ENCODE data around the gene CLK3. TPM values are rescaled to one million over a fixed set of nuclear protein-coding genes. Genes with fewer than 3 reads are reported as not detected.
"Not testable (repeated sequence)": the region's sequence is repeated elsewhere in the genome, so short reads cannot be mapped to it uniquely, and the experiment has no call there.

The CLK3 gene
- total and polyA plus RNA-seq, 2 donors (not counting 1 experiment from before 2014, with no cell fraction given): 176 to 350 TPM

DNA sequence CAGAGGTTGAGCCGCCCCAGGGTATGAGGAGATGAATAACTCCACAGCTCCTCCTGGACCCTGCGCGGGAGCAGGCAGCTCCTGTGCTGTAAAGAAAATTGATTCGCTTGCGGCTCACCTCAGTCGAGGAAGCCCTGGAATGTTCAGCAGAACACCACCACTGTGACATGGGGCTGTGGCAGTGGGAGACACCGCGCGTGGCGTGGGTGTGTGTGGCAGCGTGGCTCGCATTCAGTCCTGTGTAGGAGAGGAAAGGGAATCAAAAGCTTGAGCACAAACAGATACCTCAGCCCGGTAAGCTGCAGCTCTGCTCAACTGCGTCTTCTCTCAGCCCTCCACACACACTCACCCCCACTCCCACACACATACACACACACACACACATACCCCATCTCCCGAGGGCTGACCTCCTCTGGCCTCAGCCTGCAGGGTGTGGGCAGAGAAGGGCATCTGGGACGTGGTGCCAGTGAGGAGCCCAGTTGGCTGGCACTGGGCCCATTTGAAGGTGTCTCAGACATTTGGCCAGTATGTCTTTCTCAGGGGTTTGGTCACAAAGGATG is 18.4 kb upstream of the CLK3 start:
- H3K9me3 ChIP-seq (ENCODE audit: control extremely low read depth in 1 of 3, control insufficient read depth in 2 of 3, insufficient read depth in 1 of 3, low read length in 2 of 3); H4K20me1 ChIP-seq (ENCODE audit: control insufficient read depth, insufficient read depth, low read length, poor library complexity, severe bottlenecking); H3K79me2 ChIP-seq (ENCODE audit: control insufficient read depth, insufficient read depth, low read length); H3K27me3 ChIP-seq (replicated peaks in 1 of 4; ENCODE audit: control extremely low read depth in 1 of 4, control insufficient read depth in 3 of 4, insufficient read depth in 4 of 4, low read length in 3 of 4); H3K27ac ChIP-seq (ENCODE audit: low read length in 2 of 2); intact Hi-C loops (cut with micrococcal nuclease); H3K36me3 ChIP-seq (replicated peaks in 1 of 2; ENCODE audit: control extremely low read depth in 1 of 2, control insufficient read depth in 1 of 2, extremely low read depth in 1 of 2, insufficient read depth in 2 of 2, low read length in 1 of 2); H3K4me3 ChIP-seq (ENCODE audit: control extremely low read depth in 1 of 5, extremely low read depth in 1 of 5, insufficient read depth in 1 of 5, low read depth in 2 of 5, low read length in 4 of 5); H3K4me3 Mint-ChIP-seq; DNase-seq; H2AFZ ChIP-seq (ENCODE audit: insufficient read depth, low read depth, low read length, poor library complexity, severe bottlenecking); H3K27me3 Mint-ChIP-seq; H3K9ac ChIP-seq (ENCODE audit: low read length); H3K27ac Mint-ChIP-seq; H3K9me3 Mint-ChIP-seq (ENCODE audit: insufficient read depth); H3K4me2 ChIP-seq (replicated peaks; ENCODE audit: low read depth, low read length, poor library complexity, severe bottlenecking); ATAC-seq (ENCODE audit: low read depth): not testable (repeated sequence)
- peaks cover 3 to 15% of the 10 kb centered on the region in 2 donors for H3K4me1 ChIP-seq (ENCODE audit: control insufficient read depth in 2 of 2, insufficient read depth in 2 of 2, low read length in 2 of 2)
- POLR2A ChIA-PET: interaction anchor here (1.4 kb wide), 1 partner anchor 17 kb away, joined by 4 read pairs; no protein-coding TSS in a partner anchor
- CTCF ChIA-PET: interaction anchor here (0.8 kb wide), 1 partner anchor 35 kb away, joined by 4 read pairs; no protein-coding TSS in a partner anchor
- peaks cover 14% of the 10 kb centered on the region for H3K4me1 Mint-ChIP-seq
- no CpG with 5 or more reads among the region's 16 CpGs for WGBS (ENCODE audit: insufficient coverage)

DNA sequence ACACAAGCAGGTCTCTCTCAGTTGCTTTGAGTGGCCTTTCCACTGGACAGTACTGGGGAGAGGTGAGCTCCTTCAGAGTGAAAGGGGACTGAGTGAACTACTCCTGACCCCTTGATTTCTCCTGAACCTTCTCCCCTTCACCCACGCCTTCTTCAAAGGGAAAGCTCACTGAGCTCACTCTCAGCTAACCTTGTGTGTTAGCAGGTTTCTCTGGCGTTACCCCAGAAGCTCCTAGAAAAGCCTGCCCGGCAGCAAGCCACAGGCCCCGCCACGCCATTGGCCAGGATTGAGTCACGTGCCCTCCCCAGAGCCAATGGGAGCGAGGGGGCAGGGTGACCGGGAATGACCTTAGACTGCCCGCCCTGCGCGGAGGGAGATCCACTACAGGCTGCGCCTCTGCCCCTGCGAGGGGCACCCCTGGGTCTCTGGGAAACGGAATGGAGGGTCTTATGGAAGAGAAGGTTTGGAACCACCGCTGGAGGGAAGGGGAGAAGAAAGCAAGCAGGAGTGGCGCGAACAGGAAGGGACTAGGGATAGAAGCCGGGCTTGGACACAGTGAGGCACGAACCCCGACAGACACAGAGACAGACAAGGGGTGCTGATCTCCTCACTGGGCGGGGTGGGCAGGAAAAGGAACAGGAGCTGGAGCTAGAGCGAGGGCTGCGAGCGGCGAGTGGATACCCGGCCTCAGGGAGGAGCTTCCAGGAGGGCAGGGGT is 17.4 kb upstream of the CLK3 start:
- no peak for TF ChIP-seq EZH2 (IDR thresholded peaks at IDR 0.05; ENCODE audit: borderline replicate concordance, insufficient read depth, low read depth, low read length, poor library complexity, severe bottlenecking)
- TF ChIP-seq, protein P1, sequence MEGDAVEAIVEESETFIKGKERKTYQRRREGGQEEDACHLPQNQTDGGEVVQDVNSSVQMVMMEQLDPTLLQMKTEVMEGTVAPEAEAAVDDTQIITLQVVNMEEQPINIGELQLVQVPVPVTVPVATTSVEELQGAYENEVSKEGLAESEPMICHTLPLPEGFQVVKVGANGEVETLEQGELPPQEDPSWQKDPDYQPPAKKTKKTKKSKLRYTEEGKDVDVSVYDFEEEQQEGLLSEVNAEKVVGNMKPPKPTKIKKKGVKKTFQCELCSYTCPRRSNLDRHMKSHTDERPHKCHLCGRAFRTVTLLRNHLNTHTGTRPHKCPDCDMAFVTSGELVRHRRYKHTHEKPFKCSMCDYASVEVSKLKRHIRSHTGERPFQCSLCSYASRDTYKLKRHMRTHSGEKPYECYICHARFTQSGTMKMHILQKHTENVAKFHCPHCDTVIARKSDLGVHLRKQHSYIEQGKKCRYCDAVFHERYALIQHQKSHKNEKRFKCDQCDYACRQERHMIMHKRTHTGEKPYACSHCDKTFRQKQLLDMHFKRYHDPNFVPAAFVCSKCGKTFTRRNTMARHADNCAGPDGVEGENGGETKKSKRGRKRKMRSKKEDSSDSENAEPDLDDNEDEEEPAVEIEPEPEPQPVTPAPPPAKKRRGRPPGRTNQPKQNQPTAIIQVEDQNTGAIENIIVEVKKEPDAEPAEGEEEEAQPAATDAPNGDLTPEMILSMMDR (IDR thresholded peaks at IDR 0.05): no peak
- ChIA-PET CTCF (interaction anchor here (0.6 to 1.3 kb wide), 7 partner anchors 32 to 223 kb away, joined by 3 to 4 read pairs (median 3); no protein-coding TSS in a partner anchor), POLR2A (interaction anchor here (1.4 kb wide), 1 partner anchor 16 kb away, joined by 4 read pairs; no protein-coding TSS in a partner anchor)
- Histone ChIP-seq H3K9ac (ENCODE audit: low read length) (peak overlapping the region; percentile 85), H3K4me2 (replicated peaks; ENCODE audit: low read depth, low read length, poor library complexity, severe bottlenecking) (peak overlapping the region; percentile 95), H3K36me3 (replicated peaks in 1 of 2; ENCODE audit: control extremely low read depth in 1 of 2, control insufficient read depth in 1 of 2, extremely low read depth in 1 of 2, insufficient read depth in 2 of 2, low read length in 1 of 2) (peaks cover 5% of the 10 kb centered on the region in 2 experiments), H3K27me3 (replicated peaks in 1 of 4; ENCODE audit: control extremely low read depth in 1 of 4, control insufficient read depth in 3 of 4, insufficient read depth in 4 of 4, low read length in 3 of 4) (no peaks in the 10 kb centered on the region), H3K4me1 (ENCODE audit: control insufficient read depth in 2 of 2, insufficient read depth in 2 of 2, low read length in 2 of 2) (peaks cover 3 to 15% of the 10 kb centered on the region in 2 donors), H3K79me2 (ENCODE audit: control insufficient read depth, insufficient read depth, low read length) (peaks cover 7% of the 10 kb centered on the region), H2AFZ (ENCODE audit: insufficient read depth, low read depth, low read length, poor library complexity, severe bottlenecking) (peak overlapping the region; percentile 99), H3K9me3 (ENCODE audit: control extremely low read depth in 1 of 3, control insufficient read depth in 2 of 3, insufficient read depth in 1 of 3, low read length in 2 of 3) (no peaks in the 10 kb centered on the region), H4K20me1 (ENCODE audit: control insufficient read depth, insufficient read depth, low read length, poor library complexity, severe bottlenecking) (no peaks in the 10 kb centered on the region), H3K27ac (ENCODE audit: low read length in 2 of 2) (peak overlapping the region; percentile 68 to 78), H3K4me3 (ENCODE audit: control extremely low read depth in 1 of 5, extremely low read depth in 1 of 5, insufficient read depth in 1 of 5, low read depth in 2 of 5, low read length in 4 of 5) (peak overlapping the region; percentile 71 to 93 (median 79))
- peak overlapping the region; percentile 97 for H3K27ac Mint-ChIP-seq
- peak; percentile 100 for ATAC-seq (ENCODE audit: low read depth)
- H3K27me3 Mint-ChIP-seq: no peaks in the 10 kb centered on the region
- 2% methylated on average over 26 of the region's 26 CpGs for WGBS (ENCODE audit: insufficient coverage)
- peak; percentile 86 for DNase-seq
- H3K9me3 Mint-ChIP-seq (ENCODE audit: insufficient read depth): no peaks in the 10 kb centered on the region
- peak overlapping the region; percentile 100 for H3K4me3 Mint-ChIP-seq
- intact Hi-C loops (cut with micrococcal nuclease): loop anchor here (1.0 to 2.0 kb wide), 3 partner anchors 16 to 137 kb away; partner anchors contain the start of genes ARID3B and UBL7
- H3K4me1 Mint-ChIP-seq: peaks cover 14% of the 10 kb centered on the region
